ENCODE measurements around the gene ATG9B.

Gene ATG9B

GRCh38 chr7:151025924-151026671 lies 1.8 kb upstream of the ATG9B start:
- Histone ChIP-seq H3K27ac (ENCODE audit: poor library complexity, severe bottlenecking) (peak overlapping the region; percentile 28), H3K9me3 (ENCODE audit: severe bottlenecking) (no peaks in the 10 kb centered on the region), H3K4me1 (ENCODE audit: insufficient read depth, poor library complexity, severe bottlenecking) (peaks cover 14% of the 10 kb centered on the region)

GRCh38 chr7:151023232-151023631 lies 1.1 kb downstream of the ATG9B start:
- no peak for TF ChIP-seq CTCF (IDR thresholded peaks at IDR 0.05; ENCODE audit: poor library complexity, severe bottlenecking)
- H3K4me1 ChIP-seq (ENCODE audit: insufficient read depth, poor library complexity, severe bottlenecking) = peaks cover 14% of the 10 kb centered on the region
- peaks cover 12% of the 10 kb centered on the region for H3K27me3 ChIP-seq (ENCODE audit: insufficient read depth, poor library complexity, severe bottlenecking)
- no peak overlapping the region for H3K4me3 ChIP-seq (ENCODE audit: severe bottlenecking)
- no peak overlapping the region for H3K27ac ChIP-seq (ENCODE audit: poor library complexity, severe bottlenecking)
- H3K36me3 ChIP-seq (ENCODE audit: low read depth) = no peaks in the 10 kb centered on the region
- H3K9me3 ChIP-seq (ENCODE audit: severe bottlenecking) = no peaks in the 10 kb centered on the region
- ATAC-seq (ENCODE audit: low read depth) = no peak
- no peak for DNase-seq (ENCODE audit: low spot score)

More at GRCh38 chr7:151025924-151026671, 1.8 kb upstream of the ATG9B start:
- TF ChIP-seq CTCF (IDR thresholded peaks at IDR 0.05; ENCODE audit: poor library complexity, severe bottlenecking) = no peak
- DNase-seq (ENCODE audit: low spot score) (no peak), ATAC-seq (ENCODE audit: low read depth) (no peak)
- H3K36me3 ChIP-seq (ENCODE audit: low read depth) = no peaks in the 10 kb centered on the region
- H3K4me3 ChIP-seq (ENCODE audit: severe bottlenecking) = no peak overlapping the region
- H3K27me3 ChIP-seq (ENCODE audit: insufficient read depth, poor library complexity, severe bottlenecking) = no peaks in the 10 kb centered on the region

- H3K9me3 ChIP-seq (ENCODE audit: severe bottlenecking) = no peaks in the 10 kb centered on the region
- H3K36me3 ChIP-seq (ENCODE audit: low read depth) = no peaks in the 10 kb centered on the region
Measured at GRCh38 chr7:151020231-151020630, 4.1 kb downstream of the ATG9B start.

GRCh38 chr7:151019130-151019447 lies 5.2 kb downstream of the ATG9B start:
- TF ChIP-seq CTCF (IDR thresholded peaks at IDR 0.05; ENCODE audit: poor library complexity, severe bottlenecking) = no peak
- Histone ChIP-seq H3K36me3 (ENCODE audit: low read depth) (no peaks in the 10 kb centered on the region), H3K9me3 (ENCODE audit: severe bottlenecking) (no peaks in the 10 kb centered on the region), H3K4me3 (ENCODE audit: severe bottlenecking) (no peak overlapping the region), H3K4me1 (ENCODE audit: insufficient read depth, poor library complexity, severe bottlenecking) (no peaks in the 10 kb centered on the region), H3K27me3 (ENCODE audit: insufficient read depth, poor library complexity, severe bottlenecking) (peaks cover 12% of the 10 kb centered on the region), H3K27ac (ENCODE audit: poor library complexity, severe bottlenecking) (no peak overlapping the region)
- DNase-seq (ENCODE audit: low spot score) (peak; percentile 50), ATAC-seq (ENCODE audit: low read depth) (no peak)

More at GRCh38 chr7:151020231-151020630, 4.1 kb downstream of the ATG9B start:
- H3K27me3 ChIP-seq (ENCODE audit: insufficient read depth, poor library complexity, severe bottlenecking) = peaks cover 12% of the 10 kb centered on the region
- peak; percentile 40 for DNase-seq (ENCODE audit: low spot score)
- no peak for TF ChIP-seq CTCF (IDR thresholded peaks at IDR 0.05; ENCODE audit: poor library complexity, severe bottlenecking)
- ATAC-seq (ENCODE audit: low read depth) = no peak
- no peaks in the 10 kb centered on the region for H3K4me1 ChIP-seq (ENCODE audit: insufficient read depth, poor library complexity, severe bottlenecking)
- no peak overlapping the region for H3K27ac ChIP-seq (ENCODE audit: poor library complexity, severe bottlenecking)
- H3K4me3 ChIP-seq (ENCODE audit: severe bottlenecking) = no peak overlapping the region

GRCh38 chr7:151018421-151019129 lies 5.7 kb downstream of the ATG9B start:
- TF ChIP-seq CTCF (IDR thresholded peaks at IDR 0.05; ENCODE audit: poor library complexity, severe bottlenecking) = peak; percentile 64
- Histone ChIP-seq H3K27me3 (ENCODE audit: insufficient read depth, poor library complexity, severe bottlenecking) (peaks cover 12% of the 10 kb centered on the region), H3K9me3 (ENCODE audit: severe bottlenecking) (no peaks in the 10 kb centered on the region), H3K27ac (ENCODE audit: poor library complexity, severe bottlenecking) (no peak overlapping the region), H3K36me3 (ENCODE audit: low read depth) (no peaks in the 10 kb centered on the region), H3K4me1 (ENCODE audit: insufficient read depth, poor library complexity, severe bottlenecking) (no peaks in the 10 kb centered on the region), H3K4me3 (ENCODE audit: severe bottlenecking) (no peak overlapping the region)
- no peak for ATAC-seq (ENCODE audit: low read depth)
- DNase-seq (ENCODE audit: low spot score) = peak; percentile 49

All from RWPE2 (cell line).